ENCODE data around the gene CATSPER3. TPM values are rescaled to one million over a fixed set of nuclear protein-coding genes. Genes with fewer than 3 reads are reported as not detected.

The CATSPER3 gene
- total RNA-seq, 1 donor from 2014 or later, result 0.10 TPM

DNA sequence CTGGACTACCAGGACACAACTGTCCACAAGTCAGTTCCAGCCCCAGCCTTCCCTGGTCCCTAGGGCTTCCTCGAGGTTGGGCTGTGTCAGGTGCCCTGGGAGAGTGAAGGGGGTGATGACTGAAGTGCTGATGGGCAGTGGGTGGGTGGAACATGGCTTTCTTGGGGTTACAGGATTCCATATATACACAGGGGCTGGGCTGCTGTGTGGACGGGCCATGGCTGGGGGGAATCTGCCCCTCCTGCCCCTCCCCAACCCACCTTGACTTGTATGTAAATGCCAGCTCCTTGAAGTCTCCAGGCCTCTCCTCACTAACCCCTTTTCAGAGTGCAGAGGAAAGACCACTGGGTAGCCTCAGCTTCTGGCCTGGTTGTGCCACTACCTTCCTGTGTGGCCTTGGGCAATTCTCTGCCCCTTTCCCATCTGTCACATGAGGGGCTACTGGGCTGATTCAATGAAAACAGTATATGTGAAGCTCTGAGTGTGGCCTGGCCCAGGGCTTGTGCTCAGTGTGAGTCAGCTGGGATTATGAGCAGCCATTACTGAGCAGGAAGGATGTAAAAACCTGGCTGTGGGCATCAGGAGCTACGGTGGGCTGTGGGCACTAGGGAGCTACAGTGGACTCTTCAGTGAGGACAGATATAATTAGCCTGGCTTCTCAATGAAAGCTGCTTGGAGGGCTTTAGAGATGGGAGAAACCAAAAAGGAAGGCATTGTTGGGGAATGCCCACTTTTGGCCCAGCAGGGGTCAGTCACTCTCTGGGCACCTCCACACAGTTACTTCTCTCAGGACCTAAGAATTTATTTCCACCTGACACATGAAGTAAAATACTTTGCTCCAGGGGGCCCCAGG is 43.0 kb downstream of the CATSPER3 start:
- no peak for DNase-seq (ENCODE audit: low read depth)

DNA sequence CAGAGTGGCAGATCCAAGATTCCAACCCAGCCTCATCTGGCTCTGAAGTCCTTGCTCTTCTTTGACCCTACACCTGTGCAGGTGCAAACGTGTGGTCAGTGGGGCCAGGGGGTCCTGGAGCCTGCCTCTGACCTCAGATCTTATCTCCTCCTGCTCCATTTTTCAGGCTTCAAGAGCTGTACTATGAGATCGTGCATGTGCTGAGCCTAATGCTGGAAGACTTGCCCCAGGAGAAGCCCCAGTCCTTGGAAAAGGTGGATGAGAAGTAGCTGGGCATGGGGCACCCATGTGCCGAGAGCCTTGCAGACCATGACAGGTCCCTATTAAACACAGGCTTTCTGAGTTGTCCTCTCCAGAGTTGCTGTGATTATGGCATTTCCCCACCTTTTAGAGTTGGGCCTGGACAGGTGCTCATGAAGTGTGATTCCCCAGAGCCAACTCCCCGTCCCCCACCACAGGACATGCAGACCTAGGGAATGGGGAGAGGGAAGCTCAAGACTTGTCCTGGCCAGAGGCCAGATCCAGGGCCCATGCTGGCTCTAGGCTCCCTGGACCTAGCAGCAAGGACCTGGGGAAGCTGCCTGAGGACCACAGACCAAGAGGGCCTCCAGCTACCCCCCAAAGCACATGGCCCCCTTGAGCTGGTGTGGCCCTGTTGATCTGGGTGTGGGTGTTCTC is 43.8 kb downstream of the CATSPER3 start:
- DNase-seq (ENCODE audit: low read depth), result no peak

DNA sequence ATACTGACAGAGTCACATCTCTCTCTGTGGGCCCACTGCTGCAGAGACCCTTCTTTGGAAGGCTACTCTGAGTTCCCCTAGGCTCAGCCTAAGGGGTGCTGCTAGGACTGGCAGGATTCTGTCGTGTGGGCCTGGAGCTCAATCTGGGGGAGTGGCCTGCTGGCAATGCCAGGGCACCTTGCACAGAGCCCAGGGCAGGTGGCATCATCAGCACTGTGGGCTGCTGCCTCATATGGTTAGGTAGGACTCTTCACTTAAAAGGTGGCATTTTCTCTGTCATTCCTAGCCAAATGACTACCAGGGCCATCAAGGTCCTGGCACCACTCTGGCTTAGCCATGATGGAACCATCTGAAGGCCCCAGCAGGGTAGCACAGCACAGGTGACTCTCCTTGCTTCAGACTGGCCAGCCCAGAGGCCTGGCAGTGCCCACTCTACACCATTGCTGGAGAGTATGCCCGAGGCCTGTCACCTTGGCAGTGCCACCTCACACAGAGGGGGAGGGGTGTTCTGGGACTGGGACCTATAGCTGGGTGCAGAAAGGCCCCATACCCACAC is 44.4 kb downstream of the CATSPER3 start:
- no peak for DNase-seq (ENCODE audit: low read depth)

DNA sequence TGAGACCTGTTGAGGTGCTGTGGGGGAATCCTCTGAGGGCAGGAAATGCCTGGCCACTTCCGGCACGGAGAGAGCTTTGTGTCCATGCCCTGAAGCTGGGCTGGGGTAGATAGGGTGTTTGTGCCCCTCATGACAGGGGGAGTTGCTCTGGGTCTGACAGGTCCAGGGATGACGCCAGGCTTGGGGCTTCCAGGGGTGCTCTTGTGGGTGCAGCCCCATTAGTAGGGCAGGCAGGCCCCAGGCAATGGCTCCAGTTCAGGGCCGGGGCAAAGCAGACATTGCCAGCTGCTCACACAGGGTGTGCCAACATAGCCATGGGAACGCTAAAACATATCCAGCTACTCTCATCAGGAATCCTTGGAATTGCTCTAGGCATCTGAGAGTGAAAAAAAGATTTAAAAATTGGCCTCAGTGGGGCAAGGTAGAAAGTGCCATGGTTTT is 45.3 kb downstream of the CATSPER3 start:
- DNase-seq (ENCODE audit: low read depth), result no peak

DNA sequence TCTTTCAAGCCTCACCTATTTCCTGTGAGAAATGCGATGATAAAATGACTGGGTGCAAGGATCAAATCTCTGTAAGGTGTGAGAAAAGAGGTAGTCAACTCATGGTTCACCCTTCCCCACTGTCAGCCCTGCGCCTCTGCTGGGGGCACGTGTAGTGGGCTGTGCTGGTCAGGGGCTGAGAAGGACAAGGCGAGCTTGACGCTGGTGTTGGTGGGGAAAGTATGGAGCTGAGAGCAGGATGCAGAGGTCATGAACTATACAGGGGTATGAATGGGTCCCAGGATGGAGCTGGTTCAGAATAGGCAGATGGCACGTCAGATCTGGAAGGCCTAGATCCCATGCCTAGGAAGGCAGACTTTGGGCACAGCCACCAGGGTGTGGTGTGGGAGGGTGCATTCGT is 45.7 kb downstream of the CATSPER3 start:
- no peak for DNase-seq (ENCODE audit: low read depth)

DNA sequence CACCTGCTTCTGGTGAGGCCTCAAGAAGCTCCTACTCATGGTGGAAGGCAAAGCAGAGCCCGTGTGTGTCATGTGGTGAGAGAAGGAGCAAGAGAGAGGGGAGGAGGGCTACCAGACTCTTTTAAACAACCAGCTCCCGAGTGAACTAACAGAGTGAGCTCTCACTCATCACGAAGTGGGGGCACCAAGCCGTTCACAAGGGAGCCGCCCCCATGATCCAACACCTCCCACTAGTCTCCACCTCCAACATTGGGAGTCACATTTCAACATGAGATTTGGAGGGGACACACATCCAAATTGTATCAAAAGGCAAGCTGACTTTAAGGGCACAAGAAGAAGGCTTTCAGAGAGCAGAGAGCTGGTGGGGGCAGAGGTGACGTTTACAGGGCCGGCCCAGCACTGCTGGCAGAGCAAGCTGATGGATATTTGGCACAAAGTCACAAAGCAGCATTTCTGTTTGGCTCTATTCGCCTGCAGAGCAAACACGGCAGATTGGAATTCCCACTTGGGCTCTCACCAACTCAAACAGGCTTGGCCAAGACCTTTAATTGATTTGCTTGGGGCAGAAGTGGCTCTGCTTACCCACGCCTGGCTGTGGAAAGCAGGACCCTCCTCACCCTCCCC is 46.4 kb downstream of the CATSPER3 start:
- DNase-seq (ENCODE audit: low read depth), result no peak

GRCh38 chr5:135015942-135016341 is 48.2 kb downstream of the CATSPER3 start:
- no peak for DNase-seq (ENCODE audit: low read depth)

DNA sequence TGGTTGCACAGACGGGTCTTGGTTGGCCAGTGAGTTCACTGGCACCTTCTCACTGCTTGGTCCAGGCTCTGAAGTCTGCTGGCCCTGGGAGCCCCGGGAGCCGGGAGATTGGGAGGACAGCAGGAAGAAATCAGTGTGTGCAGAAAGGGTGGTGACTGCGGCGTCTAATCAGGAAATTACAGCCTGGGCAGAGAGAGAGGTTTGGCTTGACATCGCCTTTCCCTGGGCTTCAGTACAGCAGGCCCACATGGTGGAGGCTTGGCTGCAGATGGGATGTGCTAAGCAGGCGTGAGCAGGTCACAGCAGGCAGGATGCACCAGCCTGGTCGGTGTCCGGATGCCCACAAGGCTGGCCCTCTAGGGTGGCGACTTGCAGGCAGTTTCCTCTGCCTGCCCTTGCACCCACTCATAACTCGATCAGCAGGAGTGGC is 49.2 kb downstream of the CATSPER3 start:
- no peak for DNase-seq (ENCODE audit: low read depth)

DNA sequence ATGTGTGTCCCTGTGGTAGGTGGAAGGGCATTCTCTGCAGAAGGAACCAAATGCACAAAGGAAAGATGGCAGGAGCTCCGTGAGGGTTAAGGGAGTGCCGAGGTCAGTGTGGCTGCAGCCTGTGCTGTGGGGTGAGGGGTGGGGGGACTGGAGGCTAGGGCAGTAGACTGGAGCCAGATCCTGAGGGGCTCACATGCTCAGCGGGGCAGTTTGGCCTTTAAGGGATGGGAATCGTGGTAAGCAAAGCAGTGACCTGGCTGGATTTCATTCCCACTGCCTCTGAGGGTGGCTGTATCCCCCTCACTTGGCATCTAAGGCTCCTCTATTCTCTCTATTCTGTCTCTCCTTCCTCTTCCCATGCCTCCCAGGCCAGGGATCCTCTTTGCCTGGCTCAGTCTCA is 50.8 kb downstream of the CATSPER3 start:
- DNase-seq (ENCODE audit: low read depth), result no peak

GRCh38 chr5:135019314-135019713 is 51.6 kb downstream of the CATSPER3 start:
- DNase-seq (ENCODE audit: low read depth), result no peak

GRCh38 chr5:135020111-135020895 is 52.6 kb downstream of the CATSPER3 start:
- DNase-seq (ENCODE audit: low read depth), result no peak

DNA sequence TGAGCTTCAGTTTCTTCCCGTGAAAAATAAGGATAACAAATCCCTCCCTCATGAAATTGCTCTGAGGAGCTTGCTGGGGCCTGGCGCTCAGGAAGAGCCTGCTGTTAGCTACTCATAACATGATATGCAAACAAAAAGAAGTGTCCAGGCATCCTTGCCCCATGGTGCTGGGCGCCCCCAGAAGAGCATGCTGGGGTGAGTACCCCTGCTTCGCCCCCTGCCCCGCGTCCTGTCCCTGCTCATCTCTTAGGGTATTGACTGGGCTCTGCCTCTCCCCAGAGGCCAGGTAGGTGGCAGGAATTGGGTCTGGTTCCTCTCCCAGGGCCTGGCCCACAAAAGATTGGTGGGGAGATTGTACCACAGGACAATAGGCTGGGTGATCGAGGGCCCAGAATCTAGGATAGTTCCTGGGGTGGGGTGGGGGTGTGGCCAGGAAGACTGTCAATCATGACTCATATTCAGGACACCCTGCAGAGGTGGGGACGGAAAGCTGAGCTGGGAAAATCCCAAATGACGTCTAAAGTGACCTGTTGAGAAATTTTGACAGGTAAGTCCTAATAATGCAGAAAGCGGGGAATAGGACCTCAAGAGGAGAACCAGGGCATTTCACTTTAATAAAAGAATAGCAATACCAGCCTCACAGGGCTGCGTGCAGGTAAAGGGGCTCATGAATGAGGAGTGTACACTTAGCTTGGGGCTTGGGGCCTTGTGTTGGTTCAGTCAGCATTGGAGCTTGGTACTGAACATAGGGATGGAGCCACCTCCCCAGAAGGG is 57.4 kb downstream of the CATSPER3 start:
- peak; percentile 32 for DNase-seq (ENCODE audit: low read depth)

DNA sequence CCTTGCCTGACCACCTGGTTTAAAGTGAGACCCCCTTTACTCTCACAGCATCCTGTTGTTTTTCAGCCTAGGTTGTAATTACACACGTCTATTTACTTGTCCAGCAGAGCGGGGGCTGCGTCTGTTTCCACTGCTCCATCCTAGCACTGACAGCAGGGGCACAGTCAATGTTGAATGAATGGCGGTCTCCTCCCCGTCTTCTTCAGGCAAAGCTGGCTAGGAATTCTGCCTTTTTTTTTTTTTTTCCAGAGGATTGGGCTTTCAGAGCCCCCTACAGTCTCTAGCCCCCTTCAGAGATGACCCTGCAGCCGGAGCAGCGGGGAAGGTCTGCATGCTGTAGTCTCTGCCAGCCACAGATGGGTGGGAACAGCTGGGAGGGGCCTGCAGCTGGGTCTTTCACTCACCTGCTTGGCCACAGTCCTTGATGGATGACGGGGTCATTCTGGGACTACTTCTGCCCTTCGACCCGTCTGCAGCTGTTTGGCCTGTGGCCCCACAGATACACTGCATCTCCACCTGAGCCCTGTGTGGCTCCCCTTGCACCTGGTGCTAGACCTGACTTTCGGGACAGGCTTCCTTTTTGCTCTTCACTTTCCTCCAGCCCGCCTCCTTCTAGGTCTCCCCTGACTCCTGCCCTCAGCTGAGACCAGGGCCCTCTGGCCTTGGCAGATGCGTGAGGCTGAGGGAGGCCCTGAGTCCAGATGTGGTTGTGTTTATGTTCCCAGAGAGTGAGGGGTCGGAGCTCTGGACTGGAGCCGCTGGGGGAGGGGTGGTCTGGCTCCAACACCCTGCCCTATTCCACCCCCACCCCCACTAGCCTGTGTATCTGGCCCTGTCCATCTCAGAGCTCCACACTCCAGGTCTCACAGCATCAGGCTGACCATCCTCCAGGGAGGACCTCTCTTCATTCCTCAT is 58.3 kb downstream of the CATSPER3 start:
- DNase-seq (ENCODE audit: low read depth), result no peak

DNA sequence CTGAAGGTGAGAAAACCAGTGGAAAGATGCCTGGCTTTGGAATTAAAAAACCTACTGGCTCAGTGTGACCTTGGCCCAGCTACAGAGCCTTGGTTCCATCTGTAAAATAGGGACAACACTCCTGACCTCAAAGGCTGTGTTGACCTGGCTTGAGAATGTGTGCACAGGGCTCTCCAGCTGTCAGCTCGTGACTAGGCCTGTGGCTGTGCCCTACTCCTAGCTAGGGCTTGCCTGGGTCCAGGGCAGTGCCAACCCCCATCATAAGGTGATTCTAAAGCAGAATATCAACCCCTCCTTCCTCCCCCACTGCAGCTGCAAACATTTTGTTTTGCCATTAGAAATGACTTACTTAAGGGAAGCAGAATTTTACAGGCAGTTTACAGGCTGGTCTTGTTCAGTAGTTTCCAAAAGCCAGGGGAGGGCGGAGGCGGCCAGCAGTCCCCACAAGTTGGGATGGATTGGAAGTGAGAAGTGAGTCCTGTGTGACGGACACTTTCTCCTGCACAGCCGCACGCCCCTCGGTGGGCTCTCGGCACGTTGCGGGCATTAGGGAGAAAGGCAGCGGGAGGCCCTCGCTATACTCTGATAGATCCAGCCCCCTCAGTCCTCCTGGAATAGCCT is 59.0 kb downstream of the CATSPER3 start:
- no peak for DNase-seq (ENCODE audit: low read depth)

GRCh38 chr5:135027266-135027696 is 59.6 kb downstream of the CATSPER3 start:
- DNase-seq (ENCODE audit: low read depth), result no peak

- DNase-seq (ENCODE audit: low read depth), result no peak
These were observed 60.2 kb downstream of the CATSPER3 start for GRCh38 chr5:135027697-135028615.

GRCh38 chr5:135028791-135029476 is 61.2 kb downstream of the CATSPER3 start:
- DNase-seq (ENCODE audit: low read depth), result no peak

Data from renal cortical epithelial cell (primary cell).